Stimulated activated CD8-positive, alpha-beta memory T cell treated with anti-CD3 and anti-CD28 coated beads, Interleukin-15, amount 100 ng/mL, for 4 hours (primary cell): ENCODE results near the gene S100A12.
"Not testable (repeated sequence)": the region's sequence is repeated elsewhere in the genome, so short reads cannot be mapped to it uniquely, and the experiment has no call there.

Experiments
- DNase-seq, 2 donors: peaks; one replicate each; pipeline ENCODE4 v3.0.0-alpha.2; 2020; ENCODE audit warnings: low read depth in 2 of 2

Gene S100A12

GRCh38 chr1:153353226-153353947 is 22.0 kb downstream of the S100A12 start:
- no peak for DNase-seq

GRCh38 chr1:153352523-153352922 is 22.9 kb downstream of the S100A12 start:
- peak in 1 of 2 donors; percentile 33 for DNase-seq

GRCh38 chr1:153350321-153350957 is 25.0 kb downstream of the S100A12 start:
- no peak for DNase-seq

GRCh38 chr1:153349363-153350320 is 25.8 kb downstream of the S100A12 start:
- no peak for DNase-seq

- no peak for DNase-seq
Observed at GRCh38 chr1:153348511-153349362, 26.7 kb downstream of the S100A12 start, which contains the start of gene PGLYRP4. TSS of gene PGLYRP4 (minus strand) at chr1:153348841. CDS start at chr1:153347932, 909 bp downstream.

GRCh38 chr1:153347856-153348255 is 27.6 kb downstream of the S100A12 start:
- no peak for DNase-seq

GRCh38 chr1:153347049-153347448 is 28.4 kb downstream of the S100A12 start:
- not testable (repeated sequence) for DNase-seq

GRCh38 chr1:153346077-153346723 is 29.2 kb downstream of the S100A12 start:
- no peak for DNase-seq

- DNase-seq, result no peak
Observed at GRCh38 chr1:153345187-153346076, 30.0 kb downstream of the S100A12 start.

GRCh38 chr1:153344718-153345025 is 30.7 kb downstream of the S100A12 start:
- DNase-seq, result no peak

- no peak for DNase-seq
Observed at GRCh38 chr1:153343811-153344717, 31.4 kb downstream of the S100A12 start.

- DNase-seq, result no peak
Observed at GRCh38 chr1:153343040-153343681, 32.3 kb downstream of the S100A12 start.

- no peak for DNase-seq
Observed at GRCh38 chr1:153342178-153342577, 33.2 kb downstream of the S100A12 start.

GRCh38 chr1:153341431-153341934 is 33.9 kb downstream of the S100A12 start:
- DNase-seq, result no peak

GRCh38 chr1:153340356-153340755 is 35.1 kb downstream of the S100A12 start:
- DNase-seq, result no peak

- DNase-seq, result no peak
Observed at GRCh38 chr1:153339802-153340201, 35.6 kb downstream of the S100A12 start.

GRCh38 chr1:153337980-153338853 is 37.2 kb downstream of the S100A12 start:
- DNase-seq, result no peak
